IMR-90 (cell line): Measurements from ENCODE around the gene ETDA. TPM values are rescaled to one million over a fixed set of nuclear protein-coding genes. Genes with fewer than 3 reads are reported as not detected.

Experiments
- ATAC-seq: fragments of 200-7000 bp; cut with Tn5 transposase; 2 replicates; pipeline ENCODE4 v1.9.1; 2020; ENCODE audit warnings: low read depth, mild to moderate bottlenecking, moderate library complexity
- BruUV-seq: library from RNA; stranded (reverse); fragments of 400-500 nt; replicated peaks from 2 replicates; lab custom pipeline; 2021; lab: Mats Ljungman, UMichigan
- CTCF ChIA-PET: fragments of 300-600 bp; formaldehyde crosslinking; extraction: SDS; loops from one replicate; lab custom pipeline; 2021; ENCODE audit warnings: antibody characterized with exemption; lab: Yijun Ruan, JAX
- POLR2A ChIA-PET: fragments of 300-600 bp; sonication (Branson Sonifier 250); formaldehyde crosslinking; loops from one replicate; lab custom pipeline; 2022; ENCODE audit warnings: antibody characterized with exemption; ENCODE audit not compliant: unreplicated experiment; lab: Charles Lee
- DNase-seq: peaks from one replicate; pipeline ENCODE4 v3.0.0; 2013
- H2AFZ ChIP-seq: replicated peaks from 2 replicates; pipeline ENCODE3; 2013; ENCODE audit warnings: low read length, mild to moderate bottlenecking; ENCODE audit not compliant: poor library complexity
- H2AK5ac ChIP-seq: 2 replicates; pipeline ENCODE4 v1.6.1; 2013; ENCODE audit warnings: low read depth, low read length, inconsistent platforms
- H2AK9ac ChIP-seq: replicated peaks from 2 replicates; pipeline ENCODE3; 2013; ENCODE audit warnings: mild to moderate bottlenecking, low read depth, low read length, moderate library complexity; ENCODE audit not compliant: poor library complexity
- H2BK120ac ChIP-seq: 2 replicates; pipeline ENCODE4 v1.6.1; 2013; ENCODE audit warnings: low read depth, low read length, inconsistent platforms
- H2BK15ac ChIP-seq: 3 replicates; pipeline ENCODE4 v1.6.1; 2013; ENCODE audit warnings: low read depth, low read length, inconsistent platforms
- H2BK20ac ChIP-seq: 2 replicates; pipeline ENCODE4 v1.6.1; 2013; ENCODE audit warnings: low read depth, mild to moderate bottlenecking, inconsistent platforms, low read length, moderate library complexity
- H2BK5ac ChIP-seq: 2 replicates; pipeline ENCODE4 v1.6.1; 2013; ENCODE audit warnings: mild to moderate bottlenecking, low read depth, low read length, inconsistent platforms; ENCODE audit not compliant: poor library complexity, severe bottlenecking
- H3K14ac ChIP-seq: replicated peaks from 2 replicates; pipeline ENCODE4 v1.6.1; 2013; ENCODE audit warnings: low read depth, low read length, inconsistent platforms
- H3K18ac ChIP-seq: 2 replicates; pipeline ENCODE4 v1.6.1; 2013; ENCODE audit warnings: low read depth, low read length, control low read depth
- H3K23ac ChIP-seq: 2 replicates; pipeline ENCODE4 v1.6.1; 2013; ENCODE audit warnings: low read depth, low read length, inconsistent platforms
- H3K27ac ChIP-seq: 2 replicates; pipeline ENCODE4 v1.5.1; 2013; ENCODE audit warnings: mild to moderate bottlenecking, control low read depth, low read length; ENCODE audit not compliant: insufficient read depth
- H3K27me3 ChIP-seq: 2 replicates; pipeline ENCODE4 v1.6.1; 2013; ENCODE audit warnings: low read length; ENCODE audit not compliant: control insufficient read depth, insufficient read depth
- H3K36me3 ChIP-seq: 2 replicates; pipeline ENCODE4 v1.6.1; 2013; ENCODE audit warnings: low read length, mixed read lengths; ENCODE audit not compliant: control insufficient read depth, insufficient read depth
- H3K4ac ChIP-seq: 2 replicates; pipeline ENCODE4 v1.6.1; 2013; ENCODE audit warnings: low read depth, low read length, inconsistent platforms
- H3K4me1 ChIP-seq: 2 replicates; pipeline ENCODE4 v1.6.1; 2013; ENCODE audit warnings: low read length, mixed read lengths; ENCODE audit not compliant: control insufficient read depth, insufficient read depth
- H3K4me2 ChIP-seq: 2 replicates; pipeline ENCODE4 v1.6.1; 2013; ENCODE audit warnings: low read depth, mild to moderate bottlenecking, control low read depth, low read length, moderate library complexity
- H3K4me3 ChIP-seq: 2 replicates; pipeline ENCODE4 v1.5.1; 2013; ENCODE audit warnings: low read depth, mild to moderate bottlenecking, control low read depth, low read length, moderate library complexity; ENCODE audit not compliant: insufficient read depth
- H3K56ac ChIP-seq: 2 replicates; pipeline ENCODE4 v1.6.1; 2013; ENCODE audit warnings: low read length, inconsistent platforms; ENCODE audit not compliant: insufficient read depth; ENCODE audit errors: extremely low read depth
- H3K79me1 ChIP-seq, 2 experiments: 2 replicates each; pipeline ENCODE4 v1.6.1; 2013; ENCODE audit warnings: low read length in 2 of 2, inconsistent platforms in 1 of 2, low read depth in 1 of 2
- H3K9ac ChIP-seq: 2 replicates; pipeline ENCODE4 v1.6.1; 2013; ENCODE audit warnings: low read depth, low read length, control low read depth
- H3K9me1 ChIP-seq: 2 replicates; pipeline ENCODE4 v1.6.1; 2013; ENCODE audit warnings: low read length, inconsistent platforms; ENCODE audit not compliant: insufficient read depth
- H3K9me3 ChIP-seq: 2 replicates; pipeline ENCODE4 v1.6.1; 2013; ENCODE audit warnings: low read length; ENCODE audit not compliant: control insufficient read depth, insufficient read depth
- H4K20me1 ChIP-seq: 2 replicates; pipeline ENCODE4 v1.6.1; 2013; ENCODE audit warnings: low read length, inconsistent platforms; ENCODE audit not compliant: insufficient read depth
- H4K5ac ChIP-seq: 2 replicates; pipeline ENCODE4 v1.6.1; 2013; ENCODE audit warnings: mild to moderate bottlenecking, low read depth, low read length, control low read depth
- H4K8ac ChIP-seq, 2 experiments: 2 replicates each; pipeline ENCODE4 v1.6.1; 2013; ENCODE audit warnings: low read depth in 2 of 2, low read length in 2 of 2, control low read depth in 1 of 2, inconsistent platforms in 1 of 2
- H4K91ac ChIP-seq: 2 replicates; pipeline ENCODE4 v1.6.1; 2013; ENCODE audit warnings: low read depth, low read length, inconsistent platforms; ENCODE audit not compliant: insufficient read depth
- BHLHE40 ChIP-seq: fragments of 150-350 bp; IDR thresholded peaks from 2 replicates; pipeline ENCODE4 v1.6.1; 2016; ENCODE audit warnings: mild to moderate bottlenecking, low read depth, low read length
- CHD1 ChIP-seq: IDR thresholded peaks from 2 replicates; pipeline ENCODE4 v1.6.1; 2012; ENCODE audit warnings: low read depth, low read length, improper control_type of control experiment
- FOS ChIP-seq: fragments of 150-350 bp; IDR thresholded peaks from 2 replicates; pipeline ENCODE4 v1.6.1; 2016; ENCODE audit warnings: low read depth, low read length
- MAZ ChIP-seq: IDR thresholded peaks from 2 replicates; pipeline ENCODE4 v1.6.1; 2012; ENCODE audit warnings: low read depth, mild to moderate bottlenecking, low read length, improper control_type of control experiment, moderate library complexity, borderline replicate concordance
- MXI1 ChIP-seq: IDR thresholded peaks from 2 replicates; pipeline ENCODE4 v1.6.1; 2012; ENCODE audit warnings: low read depth, mild to moderate bottlenecking, low read length, moderate library complexity, borderline replicate concordance
- RAD21 ChIP-seq: IDR thresholded peaks from 2 replicates; pipeline ENCODE4 v1.6.1; 2012; ENCODE audit warnings: low read length, improper control_type of control experiment
- RCOR1 ChIP-seq: IDR thresholded peaks from 2 replicates; pipeline ENCODE4 v1.6.1; 2012; ENCODE audit warnings: mild to moderate bottlenecking, low read length, improper control_type of control experiment; ENCODE audit not compliant: insufficient replicate concordance
- USF2 ChIP-seq: fragments of 150-350 bp; IDR thresholded peaks from 2 replicates; pipeline ENCODE4 v1.6.1; 2017; ENCODE audit warnings: mild to moderate bottlenecking, antibody characterized with exemption, low read length, low read depth
- dilution Hi-C: fragments of 300-500 bp; cut with HindIII; formaldehyde crosslinking; loops from one replicate; pipeline ENCODE4 v1.14.3; 2018; ENCODE audit warnings: low sequenced_read_pairs; ENCODE audit not compliant: unreplicated experiment
- in situ Hi-C: fragments of 300-500 bp; cut with MboI; formaldehyde crosslinking; loops from 3 replicates; pipeline ENCODE4 v1.14.3; 2019; ENCODE audit warnings: low sequenced_read_pairs, inconsistent platforms, mixed read lengths
- intact Hi-C: fragments of 100-400 bp; cut with micrococcal nuclease; formaldehyde crosslinking; loops from 2 replicates; pipeline ENCODE4 v1.10.0; 2022
- polyA plus RNA-seq, 3 experiments: library from polyadenylated mRNA; depleted of rRNA; stranded (reverse); fragments of >200 nt; gene quantifications; 2 replicates each; pipeline ENCODE4 v1.2.3, GENCODE V29; 2012; ENCODE audit warnings: low replicate concordance in 1 of 3
- total RNA-seq: library from RNA; depleted of rRNA; stranded (reverse); fragments of >200 nt; gene quantifications from 2 replicates; pipeline ENCODE4 v1.2.3, GENCODE V29; 2012

ETDA gene
- total and polyA plus RNA-seq, 2 of the 4 experiments (the other 2 are of a cell fraction): not detected

GRCh38 chrX:135275973-135276372 is 24.1 kb downstream of the ETDA start:
- H2AFZ ChIP-seq: no peak overlapping the region
- dilution Hi-C loops: no loop called here
- POLR2A ChIA-PET: no interaction called here

More at GRCh38 chrX:135275973-135276372, 24.1 kb downstream of the ETDA start:
- Histone ChIP-seq H3K27ac (no peak overlapping the region), H2AK5ac (no peak overlapping the region), H3K9me1 (no peaks in the 10 kb centered on the region), H4K8ac (no peak overlapping the region), H2AK9ac (no peak overlapping the region), H3K36me3 (no peaks in the 10 kb centered on the region), H3K4ac (no peak overlapping the region), H2BK120ac (no peak overlapping the region), H2BK5ac (no peak overlapping the region), H2BK20ac (no peak overlapping the region), H4K5ac (no peak overlapping the region), H3K9me3 (no peaks in the 10 kb centered on the region), H3K23ac (no peak overlapping the region), H3K56ac (no peak overlapping the region), H3K4me2 (no peak overlapping the region), H4K20me1 (no peaks in the 10 kb centered on the region), H2BK15ac (no peak overlapping the region), H3K4me3 (no peak overlapping the region), H4K91ac (no peak overlapping the region), H3K18ac (no peak overlapping the region), H3K9ac (no peak overlapping the region), H3K4me1 (no peaks in the 10 kb centered on the region), H3K27me3 (no peaks in the 10 kb centered on the region), H3K79me1 (no peaks in the 10 kb centered on the region), H3K14ac (no peak overlapping the region)
- CTCF ChIA-PET: no interaction called here
- intact Hi-C loops (no loop called here), in situ Hi-C loops (no loop called here)
- no peak for ATAC-seq
- no peak for DNase-seq
- TF ChIP-seq MAZ (no peak), CHD1 (no peak), RAD21 (no peak), BHLHE40 (no peak), FOS (no peak), USF2 (no peak), RCOR1 (no peak), MXI1 (no peak)
- no TSS peak for BruUV-seq
